Hair follicular keratinocyte (primary cell): ENCODE results near the gene DNAH7. TPM values are rescaled to one million over a fixed set of nuclear protein-coding genes. Genes with fewer than 3 reads are reported as not detected.

Experiments
- total RNA-seq: library from RNA; depleted of rRNA; stranded (reverse); fragments of >200 nt; gene quantifications from 2 replicates; pipeline ENCODE4 v1.2.3, GENCODE V29; 2015

Gene DNAH7
- not detected in 2 replicates for total RNA-seq

GRCh38 chr2:196068271-196069209, at the start of gene DNAH7:
Gene DNAH7 (minus strand): TSS chr2:196068837. CDS start chr2:196068711, 126 bp downstream.

Other genes with a start within 250 kb of the DNAH7 start
- gene STK17B, start 102.7 kb upstream of the DNAH7 start, total RNA-seq = 10.7 and 16.8 TPM in 2 replicates